ENCODE data around the gene ITGA3.
A peak's percentile ranks its signal among the peaks of the same experiment; 100 is the strongest.

ITGA3 gene

GRCh38 chr17:50096758-50097157 is 40.8 kb downstream of the ITGA3 start:
- DNase-seq = no peak

DNA sequence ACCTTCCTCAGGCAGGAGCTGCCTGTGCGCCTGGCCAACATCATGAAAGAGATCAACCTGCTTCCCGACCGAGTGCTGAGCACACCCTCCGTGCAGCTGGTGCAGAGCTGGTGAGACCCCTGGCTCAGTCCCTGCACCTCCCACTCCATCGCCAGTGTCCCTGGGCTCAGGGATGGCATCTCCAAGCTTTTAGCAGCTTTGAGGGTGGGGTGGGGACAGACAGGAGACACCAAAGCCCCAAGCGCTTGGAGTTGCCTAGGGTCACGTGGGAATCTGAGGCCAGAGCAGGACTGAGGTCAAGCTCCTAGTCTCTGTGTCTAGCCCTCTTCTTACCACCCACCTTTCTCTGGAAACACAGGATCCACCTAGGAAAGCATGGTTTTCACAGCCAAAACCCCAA is 41.5 kb downstream of the ITGA3 start:
- no peak for DNase-seq

- no peak for DNase-seq
These were observed 42.0 kb downstream of the ITGA3 start for GRCh38 chr17:50097926-50098325.

DNA sequence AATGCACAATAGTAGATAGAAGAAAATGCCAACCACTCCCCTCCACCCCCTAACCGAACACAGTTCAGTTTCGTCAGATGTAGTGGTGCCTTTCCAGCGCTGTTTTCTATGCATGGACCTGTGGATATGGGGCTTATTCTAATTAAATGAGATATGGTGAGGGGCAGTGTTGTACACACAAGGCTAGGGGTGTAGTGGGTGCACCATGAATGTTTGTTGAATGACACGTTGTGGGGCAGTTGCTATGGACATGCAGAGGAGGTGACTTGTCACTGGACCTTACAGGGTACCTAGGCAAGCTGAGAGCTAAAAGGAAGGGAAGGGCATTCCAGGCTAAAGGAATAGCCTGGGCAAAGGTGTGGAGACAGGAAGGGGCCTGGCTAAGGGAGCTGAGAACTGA is 42.7 kb downstream of the ITGA3 start:
- DNase-seq = no peak

GRCh38 chr17:50099003-50099402 is 43.1 kb downstream of the ITGA3 start:
- DNase-seq = no peak

- DNase-seq = no peak
These were observed 44.6 kb downstream of the ITGA3 start for GRCh38 chr17:50100480-50100883.

DNA sequence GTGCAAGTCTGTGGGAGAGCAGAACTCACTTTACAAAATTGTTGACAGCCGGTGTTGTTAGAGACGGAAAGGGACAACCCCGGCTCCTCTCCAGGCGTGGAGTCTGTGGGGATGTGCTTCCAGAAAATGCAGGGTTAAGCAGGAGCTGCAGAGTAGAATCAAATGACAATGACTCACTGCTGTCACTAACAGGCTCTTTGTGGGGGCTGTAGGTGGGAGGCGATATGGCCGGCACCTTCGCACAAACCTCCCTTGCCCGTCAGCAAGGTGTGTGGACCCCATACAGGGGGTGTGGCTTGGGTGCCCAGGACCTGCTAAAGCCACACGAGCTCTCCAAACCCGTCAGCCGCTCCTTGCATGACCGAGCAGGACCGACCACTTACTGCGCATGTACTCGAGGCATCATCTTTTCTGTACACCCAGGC is 45.0 kb downstream of the ITGA3 start:
- no peak for DNase-seq

DNA sequence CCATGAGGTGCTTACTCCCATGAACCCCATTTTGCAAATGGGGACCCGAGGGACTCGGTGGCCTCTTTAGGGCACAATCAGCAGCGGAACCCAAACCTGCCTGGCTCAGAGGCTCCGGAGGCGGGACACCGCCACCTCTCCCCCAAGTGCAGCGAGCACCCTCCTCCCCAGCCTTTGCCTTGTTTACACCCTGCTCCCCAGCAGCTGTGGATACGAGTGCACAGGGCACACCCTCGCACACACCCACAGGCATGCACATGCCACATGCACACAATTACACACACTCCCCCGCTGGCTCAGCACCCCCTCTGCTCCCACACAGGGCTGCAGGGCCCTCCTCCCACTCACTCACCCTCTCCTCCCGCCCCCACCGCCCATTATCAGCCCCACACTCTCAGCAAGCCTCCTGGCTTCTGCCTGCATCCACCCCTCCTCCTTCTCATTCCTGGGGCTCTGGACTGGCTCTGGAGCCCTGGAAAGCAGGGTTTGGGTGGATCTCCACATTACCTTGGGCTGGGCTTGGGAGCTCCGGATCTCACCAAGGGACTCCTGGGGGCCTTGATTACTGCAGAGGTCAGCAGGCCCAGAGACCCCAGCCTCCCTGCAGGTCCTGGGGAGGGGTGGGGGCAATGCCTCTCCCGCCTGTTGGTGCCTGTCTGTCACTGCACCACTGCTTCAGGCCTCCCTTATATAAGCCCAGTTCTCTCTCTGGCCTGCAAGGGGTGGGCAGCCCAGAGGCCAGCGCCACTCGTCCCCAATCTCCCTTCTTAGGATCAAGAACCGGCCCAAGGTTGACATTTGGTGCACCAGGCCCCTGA is 45.6 kb downstream of the ITGA3 start:
- peak; percentile 20 for DNase-seq

- no peak for DNase-seq
These were observed 46.5 kb downstream of the ITGA3 start for GRCh38 chr17:50102164-50102991.

DNA sequence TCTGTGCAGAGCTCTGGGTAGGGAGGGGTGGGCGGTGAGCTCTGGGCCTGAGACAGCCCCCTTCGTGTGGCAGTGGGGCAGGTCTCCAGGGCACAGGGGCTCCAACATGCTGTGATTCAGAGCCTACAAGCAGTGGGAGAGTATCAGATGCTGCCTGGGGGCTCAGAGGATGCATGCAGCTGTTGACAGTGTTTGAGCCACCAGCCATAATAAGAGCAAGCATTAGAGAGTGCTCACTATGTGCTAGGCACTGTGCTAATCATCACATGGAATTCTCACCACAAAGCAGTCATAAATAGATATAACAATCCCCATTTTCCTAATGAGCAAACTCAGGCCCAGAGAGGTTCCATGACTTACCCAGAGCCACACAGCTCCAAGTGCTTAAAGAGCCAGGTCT is 47.3 kb downstream of the ITGA3 start:
- no peak for DNase-seq

DNA sequence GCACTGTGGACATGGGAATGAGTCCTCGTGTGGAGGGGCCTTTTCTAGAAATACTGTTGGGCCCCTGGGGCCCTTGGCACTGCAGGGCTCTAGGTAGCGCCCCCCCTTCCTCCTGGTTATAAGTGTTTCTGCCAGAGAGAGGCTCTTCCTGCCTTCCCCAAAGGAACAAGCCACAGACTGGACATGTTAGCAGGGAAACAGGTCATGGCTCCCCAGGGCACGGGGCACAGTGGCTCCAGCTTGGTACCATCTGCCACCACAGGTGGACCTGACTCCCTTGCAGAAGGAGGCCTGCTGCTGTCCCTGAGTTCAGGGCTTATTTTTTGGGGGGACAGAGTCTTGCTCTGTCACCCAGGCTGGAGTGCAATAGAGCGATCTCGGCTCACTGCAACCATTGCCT is 48.0 kb downstream of the ITGA3 start:
- DNase-seq = no peak

DNA sequence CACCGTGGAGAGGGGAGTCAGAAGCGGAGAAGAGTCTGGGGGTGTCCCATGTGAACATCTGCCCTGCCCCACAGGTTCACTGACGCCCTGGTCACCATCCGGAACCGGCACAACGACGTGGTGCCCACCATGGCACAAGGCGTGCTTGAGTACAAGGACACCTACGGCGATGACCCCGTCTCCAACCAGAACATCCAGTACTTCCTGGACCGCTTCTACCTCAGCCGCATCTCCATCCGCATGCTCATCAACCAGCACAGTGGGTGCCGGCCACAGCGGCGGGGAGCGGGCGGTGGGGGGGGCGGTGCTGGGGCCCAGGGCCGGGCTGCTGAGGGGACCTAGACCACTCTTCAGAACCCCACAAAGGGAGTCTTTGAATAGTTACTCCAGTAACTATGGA is 49.9 kb downstream of the ITGA3 start:
- DNase-seq = no peak

GRCh38 chr17:50106393-50107131 is 50.7 kb downstream of the ITGA3 start:
- no peak for DNase-seq

DNA sequence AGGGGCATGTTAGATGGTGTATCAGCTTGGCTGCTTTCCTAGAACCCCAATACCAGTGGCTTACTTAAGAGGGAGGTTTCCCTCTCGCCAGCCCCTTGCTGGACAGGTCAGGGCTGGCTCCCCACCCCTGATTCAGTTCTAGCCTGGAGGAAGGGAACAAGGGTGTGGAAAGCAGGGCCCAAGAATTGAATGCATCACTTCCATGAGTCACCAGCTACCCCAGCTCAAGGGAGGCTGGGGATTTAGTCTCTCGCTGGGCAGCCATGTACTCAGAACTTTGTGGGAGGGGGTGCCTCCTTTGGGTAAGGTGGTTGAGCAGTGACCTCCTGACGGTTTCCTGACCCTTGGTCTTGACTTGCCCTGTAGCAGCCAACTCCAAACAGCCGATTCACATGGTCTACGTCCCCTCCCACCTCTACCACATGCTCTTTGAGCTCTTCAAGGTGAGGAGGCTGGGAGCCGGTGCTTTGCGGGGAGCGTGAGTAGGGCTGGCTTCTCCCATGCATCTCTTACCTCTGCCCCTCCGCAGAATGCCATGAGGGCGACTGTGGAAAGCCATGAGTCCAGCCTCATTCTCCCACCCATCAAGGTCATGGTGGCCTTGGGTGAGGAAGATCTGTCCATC is 52.0 kb downstream of the ITGA3 start:
- no peak for DNase-seq

- DNase-seq = no peak
These were observed 52.6 kb downstream of the ITGA3 start for GRCh38 chr17:50108556-50108955.

DNA sequence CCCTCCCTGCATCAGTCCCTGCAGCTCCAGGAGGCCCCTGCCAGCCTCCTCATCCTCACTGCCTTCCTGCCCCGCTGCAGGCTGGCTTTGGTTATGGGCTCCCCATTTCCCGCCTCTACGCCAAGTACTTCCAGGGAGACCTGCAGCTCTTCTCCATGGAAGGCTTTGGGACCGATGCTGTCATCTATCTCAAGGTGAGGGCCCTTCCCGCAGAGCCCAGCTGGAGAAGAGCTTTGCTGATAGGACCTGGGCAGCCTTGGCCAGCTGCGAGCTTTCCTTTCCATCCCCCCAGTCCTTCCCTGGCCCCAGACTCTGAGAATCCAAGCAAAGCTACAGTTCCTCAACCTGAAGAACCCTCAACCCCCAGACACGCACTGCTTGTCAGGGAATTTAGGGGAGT is 53.3 kb downstream of the ITGA3 start:
- no peak for DNase-seq

GRCh38 chr17:50109785-50110184 is 53.9 kb downstream of the ITGA3 start:
- DNase-seq = no peak

DNA sequence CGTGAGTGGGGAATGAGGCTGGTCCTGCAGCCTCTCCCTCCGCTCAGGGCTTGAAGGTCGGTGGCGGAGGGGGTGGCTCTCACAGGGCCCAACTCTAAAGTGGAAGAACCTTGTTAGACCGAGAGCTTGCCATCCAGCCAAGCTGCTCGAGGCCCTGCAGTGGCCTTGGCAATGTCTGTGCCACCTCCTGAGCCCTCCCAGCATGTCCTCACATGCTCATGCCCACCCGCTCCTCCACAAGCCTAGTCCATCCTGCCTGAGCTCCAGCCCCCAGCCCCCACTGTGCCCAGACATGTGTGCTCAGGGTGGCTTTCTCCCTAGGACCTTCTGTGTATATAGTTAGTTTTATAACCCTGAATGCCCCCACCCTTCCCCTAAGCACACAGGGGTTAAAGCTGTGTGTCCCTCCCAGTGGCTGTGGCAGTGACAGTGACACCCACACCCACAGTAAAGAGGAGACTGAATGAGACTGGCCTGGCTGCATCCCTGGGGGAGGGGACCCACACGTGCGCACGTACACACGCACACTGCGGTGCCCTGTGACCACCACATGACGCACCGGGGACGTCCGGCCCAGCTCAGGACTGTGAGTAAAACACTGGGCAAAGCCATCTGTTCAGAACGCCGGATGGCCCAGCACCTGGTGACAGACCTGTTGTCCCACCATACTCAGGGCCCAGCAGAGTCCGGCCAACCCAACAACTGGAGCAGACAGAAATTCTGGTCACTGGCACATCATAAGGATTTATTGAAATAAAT is 54.9 kb downstream of the ITGA3 start:
- no peak for DNase-seq

DNA sequence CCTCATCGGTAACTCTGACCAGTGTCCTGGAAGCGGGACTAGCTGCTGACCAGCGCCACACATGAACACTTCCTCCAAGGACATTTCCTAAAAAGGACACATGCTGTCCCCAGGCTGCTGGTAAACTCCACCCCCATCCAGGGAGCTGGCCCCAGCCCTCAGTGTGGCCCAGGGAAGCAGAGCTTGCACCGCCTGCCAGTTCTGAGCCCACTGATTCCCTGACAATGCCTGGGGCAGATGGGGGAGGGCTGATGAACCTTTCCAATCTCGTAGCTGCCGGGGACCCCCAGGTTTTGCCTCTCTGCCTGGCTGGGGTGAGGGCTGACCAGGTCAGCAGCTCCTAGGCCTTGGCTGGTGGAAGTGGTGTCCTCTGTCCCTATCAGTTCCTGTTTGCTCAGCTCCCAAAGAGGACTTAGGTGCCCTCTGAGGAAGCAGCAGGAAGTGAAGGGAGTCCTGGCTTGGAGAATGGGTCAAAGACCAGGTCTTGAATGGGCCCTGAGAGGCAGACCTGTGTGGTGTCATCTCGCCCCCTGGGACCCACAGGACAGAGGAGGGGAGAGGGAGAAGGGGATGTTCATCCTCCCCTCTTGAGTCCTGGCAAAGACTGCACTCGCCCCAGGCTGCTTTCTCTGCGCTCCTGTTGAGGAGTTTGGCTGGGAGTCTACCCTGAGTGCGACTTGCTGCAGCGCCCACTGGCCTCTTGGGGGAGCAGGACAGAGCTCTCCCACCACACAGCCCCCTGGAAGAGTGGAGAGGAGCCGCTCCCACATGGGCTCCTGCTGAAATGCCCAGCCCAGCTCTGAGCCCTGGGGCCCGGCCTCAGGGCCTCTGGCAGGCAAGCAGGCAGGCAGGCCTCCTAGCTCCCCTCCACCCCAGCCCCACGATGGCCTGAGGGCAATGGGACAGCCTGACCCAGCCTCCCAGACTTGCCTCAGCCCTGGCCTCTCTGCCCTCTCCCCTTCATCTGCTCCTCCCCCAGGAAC is 56.1 kb downstream of the ITGA3 start:
- no peak for DNase-seq

DNA sequence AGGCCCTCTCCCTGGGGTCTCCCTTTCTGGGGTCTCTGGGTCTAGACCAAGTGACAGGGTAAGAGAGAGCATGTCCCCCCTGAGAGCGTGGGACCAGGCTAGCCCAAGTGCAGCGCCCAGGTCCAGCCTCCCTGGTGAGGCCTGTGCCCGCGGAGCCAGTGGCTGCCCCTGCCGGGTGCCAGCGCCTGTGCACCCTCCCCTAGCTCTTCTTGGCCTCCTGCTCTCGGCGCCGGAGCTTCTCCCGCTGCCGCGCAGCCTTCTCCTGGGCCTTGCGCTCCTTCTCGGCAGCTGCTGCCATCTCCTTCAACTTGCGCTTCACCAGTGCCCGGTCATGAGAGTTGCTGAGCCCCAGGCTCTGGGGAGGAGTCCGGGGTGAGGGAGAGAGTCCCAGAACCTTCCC is 56.8 kb downstream of the ITGA3 start:
- no peak for DNase-seq
